ENCODE measurements around the gene ACP6.
A peak's percentile ranks its signal among the peaks of the same experiment; 100 is the strongest.
"Not testable (repeated sequence)": the region's sequence is repeated elsewhere in the genome, so short reads cannot be mapped to it uniquely, and the experiment has no call there.

ACP6 gene

GRCh38 chr1:147670319-147671001 lies at the start of gene ACP6:
Gene ACP6, minus strand, starts transcription at chr1:147670524. Its CDS starts 476 bp downstream, at chr1:147670048.
- DNase-seq (ENCODE audit: low spot score), result peak; percentile 97

GRCh38 chr1:147719711-147720225 lies 49.4 kb upstream of the ACP6 start:
- DNase-seq (ENCODE audit: low spot score), result no peak

- no peak for DNase-seq (ENCODE audit: low spot score)
Measured at GRCh38 chr1:147719029-147719698, 48.8 kb upstream of the ACP6 start.

- no peak for DNase-seq (ENCODE audit: low spot score)
Measured at GRCh38 chr1:147717706-147718097, 47.4 kb upstream of the ACP6 start.

GRCh38 chr1:147717051-147717705 lies 46.9 kb upstream of the ACP6 start:
- DNase-seq (ENCODE audit: low spot score), result no peak

GRCh38 chr1:147712605-147713004 lies 42.3 kb upstream of the ACP6 start:
- no peak for DNase-seq (ENCODE audit: low spot score)

GRCh38 chr1:147700042-147701006 lies 30.0 kb upstream of the ACP6 start:
- DNase-seq (ENCODE audit: low spot score), result peak; percentile 89

- DNase-seq (ENCODE audit: low spot score), result no peak
Measured at GRCh38 chr1:147699686-147700041, 29.3 kb upstream of the ACP6 start.

- no peak for DNase-seq (ENCODE audit: low spot score)
Measured at GRCh38 chr1:147683163-147683763, 12.9 kb upstream of the ACP6 start.

- DNase-seq (ENCODE audit: low spot score), result not testable (repeated sequence)
Measured at GRCh38 chr1:147680608-147681235, 10.4 kb upstream of the ACP6 start.

- DNase-seq (ENCODE audit: low spot score), result not testable (repeated sequence)
Measured at GRCh38 chr1:147677681-147678080, 7.4 kb upstream of the ACP6 start.

GRCh38 chr1:147676311-147677085 lies 6.2 kb upstream of the ACP6 start:
- DNase-seq (ENCODE audit: low spot score), result no peak

GRCh38 chr1:147673816-147674215 lies 3.5 kb upstream of the ACP6 start:
- no peak for DNase-seq (ENCODE audit: low spot score)

GRCh38 chr1:147673406-147673805 lies 3.1 kb upstream of the ACP6 start:
- no peak for DNase-seq (ENCODE audit: low spot score)

GRCh38 chr1:147669469-147670318 lies 630 bp downstream of the ACP6 start:
- DNase-seq (ENCODE audit: low spot score), result peak; percentile 81

GRCh38 chr1:147665521-147665920 lies 4.8 kb downstream of the ACP6 start:
- no peak for DNase-seq (ENCODE audit: low spot score)

- no peak for DNase-seq (ENCODE audit: low spot score)
Measured at GRCh38 chr1:147664206-147664605, 6.1 kb downstream of the ACP6 start.

GRCh38 chr1:147654511-147654910 lies 15.8 kb downstream of the ACP6 start:
- no peak for DNase-seq (ENCODE audit: low spot score)

GRCh38 chr1:147652306-147652705 lies 18.0 kb downstream of the ACP6 start:
- DNase-seq (ENCODE audit: low spot score), result no peak
